Midbrain (tissue), 1 donor: Measurements from ENCODE around the gene APEH.
A peak's percentile ranks its signal among the peaks of the same experiment; 100 is the strongest.
"Not testable (repeated sequence)": the region's sequence is repeated elsewhere in the genome, so short reads cannot be mapped to it uniquely, and the experiment has no call there.

Experiments
- DNase-seq: peaks from one replicate; lab custom pipeline; 2025; lab: John Stamatoyannopoulos, UW

Gene APEH

GRCh38 chr3:49690856-49691255, 16.7 kb downstream of the APEH start:
- not testable (repeated sequence) for DNase-seq

- not testable (repeated sequence) for DNase-seq
Observed at GRCh38 chr3:49691481-49691880, 17.3 kb downstream of the APEH start.

GRCh38 chr3:49694409-49695070, 20.4 kb downstream of the APEH start:
- not testable (repeated sequence) for DNase-seq

DNA sequence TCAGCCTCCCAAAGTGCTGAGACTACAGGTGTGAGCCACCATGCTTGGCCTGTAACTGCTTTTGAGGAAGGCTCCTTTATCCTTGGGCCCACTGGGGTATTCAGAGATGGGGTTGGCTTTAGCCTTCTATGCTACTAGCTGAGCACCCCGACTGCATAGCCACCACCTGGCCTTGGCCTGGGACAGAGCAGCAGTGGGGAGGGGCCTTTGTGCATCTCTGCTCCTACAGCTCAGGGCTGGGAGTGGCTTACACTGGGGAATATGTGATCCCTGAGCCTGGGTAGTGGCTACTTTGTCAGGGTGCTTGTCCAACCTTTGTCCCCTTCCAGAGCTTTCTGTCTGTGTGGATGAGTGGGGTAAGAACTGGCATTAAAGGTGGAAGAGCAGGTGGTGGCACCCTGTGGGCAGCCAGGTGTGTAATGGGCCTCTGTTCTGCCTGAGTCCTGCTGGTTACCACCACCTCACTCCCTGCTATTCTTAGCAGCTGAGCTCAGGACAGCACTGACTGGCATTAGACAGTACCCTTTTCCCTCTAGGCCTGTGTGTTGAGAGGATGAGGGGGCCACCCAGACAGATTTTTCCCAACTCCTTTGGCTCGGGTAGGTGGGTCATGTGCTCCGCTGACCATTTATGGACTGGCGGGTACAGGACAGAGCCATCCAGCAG, 21.3 kb downstream of the APEH start:
- not testable (repeated sequence) for DNase-seq

DNA sequence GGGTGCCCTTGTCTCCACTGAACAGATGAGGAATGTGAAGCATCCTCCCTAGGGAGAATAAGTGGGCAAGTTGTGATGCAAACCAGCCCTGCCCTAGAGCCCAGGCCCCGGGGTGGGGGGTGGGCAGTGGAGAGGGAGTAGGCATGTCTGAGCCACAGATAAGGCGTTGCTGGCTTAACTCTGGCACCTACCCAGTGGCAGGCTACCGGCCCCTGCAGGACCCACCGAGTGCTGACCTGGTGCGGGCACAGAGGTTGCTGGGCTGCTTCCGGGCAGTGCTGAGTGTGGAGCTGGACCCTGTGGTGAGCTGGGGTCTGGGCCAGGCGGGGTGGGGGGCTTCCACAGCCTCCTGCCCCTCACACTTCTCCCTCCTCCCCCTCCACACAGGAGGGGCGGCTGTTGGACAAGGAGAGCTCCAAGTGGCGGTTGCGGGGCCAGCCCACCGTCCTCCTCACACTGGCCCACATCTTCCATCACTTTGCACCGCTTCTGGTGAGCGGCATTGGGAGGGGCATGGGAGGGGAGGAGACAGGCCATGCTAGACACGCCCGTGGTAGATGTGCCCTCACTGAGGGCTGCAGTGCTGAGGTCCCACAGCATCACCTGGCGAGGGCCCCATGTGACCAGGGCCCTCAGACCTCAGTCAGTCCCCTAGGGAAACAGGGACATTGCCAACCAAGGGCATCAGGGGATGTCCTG, 25.3 kb downstream of the APEH start:
- no peak for DNase-seq

DNA sequence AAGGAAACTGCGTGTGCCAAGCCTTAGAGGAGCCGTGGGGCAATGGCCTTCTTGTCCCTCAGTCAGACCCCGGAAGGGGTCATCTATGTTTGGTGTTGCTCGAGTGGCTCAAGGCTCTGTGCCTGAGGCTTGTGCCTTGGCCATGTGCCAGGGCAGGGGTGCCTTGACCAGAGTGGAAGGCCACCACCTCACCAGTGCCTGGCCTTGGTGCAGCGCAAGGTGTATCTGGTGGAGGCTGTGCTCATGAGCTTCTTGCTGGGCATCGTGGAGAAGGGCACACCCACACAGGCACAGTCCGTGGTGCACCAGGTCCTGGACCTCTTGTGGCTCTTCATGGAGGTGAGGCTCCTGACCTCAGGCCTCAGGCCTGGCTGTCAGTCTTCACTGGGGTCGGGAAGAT, 25.9 kb downstream of the APEH start:
- DNase-seq = no peak

DNA sequence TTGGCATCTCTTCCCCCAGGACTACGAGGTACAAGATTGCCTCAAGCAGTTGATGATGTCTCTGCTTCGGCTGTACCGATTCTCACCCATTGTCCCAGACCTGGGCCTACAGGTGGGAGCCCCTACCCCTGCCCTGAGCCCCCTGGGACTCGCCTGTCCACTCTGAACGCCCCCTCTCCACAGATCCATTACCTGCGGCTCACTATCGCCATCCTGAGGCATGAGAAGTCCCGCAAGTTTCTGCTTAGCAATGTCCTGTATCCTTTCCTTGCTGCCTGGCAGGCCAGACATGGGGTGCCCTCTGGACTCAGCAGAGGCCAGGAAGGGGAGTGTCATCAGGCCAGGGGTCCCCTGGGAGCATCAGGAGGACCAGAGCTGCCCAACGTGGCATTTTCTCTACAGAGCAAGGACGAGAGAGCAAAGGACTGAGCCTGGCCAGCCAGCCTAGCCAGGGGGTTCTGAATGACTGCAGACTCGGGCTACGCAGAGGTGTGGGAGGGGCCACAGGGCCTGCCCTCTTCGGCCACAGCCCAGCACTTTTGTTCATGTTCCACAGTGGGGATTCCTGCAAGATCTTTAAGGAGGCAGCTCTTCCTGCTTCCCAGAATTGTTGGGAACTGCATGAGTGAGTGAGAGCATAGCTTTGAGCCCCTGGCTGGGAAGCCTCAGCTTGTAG, 26.4 kb downstream of the APEH start:
- DNase-seq = no peak

DNA sequence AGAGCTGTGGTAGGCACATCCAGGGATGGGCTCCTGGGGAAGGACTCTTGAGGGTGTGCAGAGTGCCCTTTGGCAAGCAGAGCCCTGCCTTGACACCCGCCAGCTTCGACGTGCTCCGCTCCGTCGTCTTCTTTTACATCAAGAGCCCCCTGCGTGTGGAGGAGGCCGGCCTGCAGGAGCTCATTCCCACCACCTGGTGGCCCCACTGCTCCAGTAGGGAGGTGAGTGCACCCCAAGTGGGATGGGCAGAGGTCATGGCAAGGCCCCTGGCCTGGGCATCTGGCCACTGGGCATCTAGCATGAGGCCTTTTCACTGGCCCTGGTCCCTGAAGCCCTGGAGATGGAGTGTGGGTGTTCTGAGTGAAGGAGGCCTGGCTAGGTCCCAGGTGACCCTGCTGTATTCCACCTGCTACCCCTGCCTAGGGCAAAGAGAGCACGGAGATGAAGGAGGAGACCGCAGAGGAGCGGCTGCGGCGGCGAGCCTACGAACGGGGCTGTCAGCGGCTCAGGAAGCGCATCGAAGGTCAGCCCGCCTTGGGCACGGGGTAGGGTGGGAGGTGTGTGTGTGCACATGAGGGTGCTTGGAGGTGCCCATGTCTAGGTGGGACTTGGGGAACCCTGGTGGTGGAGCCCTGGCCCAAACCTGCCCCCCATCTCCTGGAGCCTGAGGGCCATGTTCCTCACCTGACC, 27.4 kb downstream of the APEH start:
- DNase-seq = no peak

DNA sequence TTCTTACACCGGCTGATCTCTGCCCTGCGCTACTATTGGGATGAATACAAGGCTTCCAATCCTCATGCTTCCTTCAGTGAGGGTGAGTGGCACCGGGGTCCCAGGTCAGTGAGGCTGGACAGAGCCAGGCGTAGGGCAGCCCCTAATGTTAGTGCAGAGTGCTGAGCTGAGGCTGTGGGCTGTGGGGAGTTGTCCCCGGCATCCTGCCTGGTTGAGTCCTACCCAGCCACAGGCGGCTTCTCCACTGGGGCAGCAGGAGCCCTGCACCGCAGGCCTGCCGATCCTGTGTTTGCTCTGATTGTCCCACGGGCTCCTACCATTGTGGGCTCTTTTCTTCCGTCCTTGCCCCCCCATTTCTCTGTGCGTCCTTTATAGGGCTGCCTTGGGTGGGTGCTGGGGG, 28.5 kb downstream of the APEH start:
- DNase-seq = no peak

GRCh38 chr3:49703443-49703927, 29.3 kb downstream of the APEH start:
- peak; percentile 30 for DNase-seq

GRCh38 chr3:49703956-49704355, 29.8 kb downstream of the APEH start:
- DNase-seq = no peak

GRCh38 chr3:49704629-49705028, 30.5 kb downstream of the APEH start:
- no peak for DNase-seq

- DNase-seq = no peak
Observed at GRCh38 chr3:49705390-49705960, 31.3 kb downstream of the APEH start.

GRCh38 chr3:49706456-49707112, 32.4 kb downstream of the APEH start:
- DNase-seq = no peak

DNA sequence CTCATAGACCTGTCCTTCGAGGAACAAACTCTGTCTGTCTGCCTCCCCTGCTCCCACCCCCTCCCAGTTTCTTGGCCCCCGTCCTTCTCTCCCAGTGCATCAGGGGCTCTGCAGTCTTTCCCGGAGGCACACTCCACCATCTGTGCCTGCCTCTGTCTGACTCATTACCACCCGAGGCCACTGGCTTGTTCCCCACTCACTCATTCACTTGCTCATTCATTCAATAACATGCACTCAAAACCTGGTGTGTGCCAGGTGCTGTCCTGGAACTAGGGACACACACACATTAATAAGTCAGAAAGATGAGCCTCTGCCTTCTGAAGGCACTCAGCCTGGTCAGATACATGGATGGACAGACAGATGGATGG, 32.9 kb downstream of the APEH start:
- DNase-seq = no peak

- no peak for DNase-seq
Observed at GRCh38 chr3:49709852-49710251, 35.7 kb downstream of the APEH start.

DNA sequence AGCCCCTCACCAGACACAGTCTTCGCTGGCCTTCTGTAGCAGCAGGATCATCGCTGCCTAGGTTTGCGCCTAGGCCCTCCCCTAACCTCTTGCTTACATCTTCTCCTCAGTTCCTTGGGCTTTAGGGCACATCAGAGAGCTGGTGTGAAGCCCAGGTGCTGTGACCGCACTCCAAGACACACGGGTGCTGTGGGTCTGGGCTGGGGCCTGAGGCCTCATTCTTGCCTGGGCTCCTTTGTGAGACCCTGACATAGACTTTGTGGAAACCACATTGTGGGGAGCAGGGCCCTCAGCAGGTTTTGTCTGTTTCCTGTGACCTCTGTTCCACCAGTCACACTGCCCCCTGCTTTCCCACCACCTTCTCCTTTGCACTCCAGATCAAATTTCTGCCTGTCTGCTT, 37.3 kb downstream of the APEH start:
- no peak for DNase-seq

- DNase-seq = no peak
Observed at GRCh38 chr3:49712166-49712565, 38.0 kb downstream of the APEH start.

DNA sequence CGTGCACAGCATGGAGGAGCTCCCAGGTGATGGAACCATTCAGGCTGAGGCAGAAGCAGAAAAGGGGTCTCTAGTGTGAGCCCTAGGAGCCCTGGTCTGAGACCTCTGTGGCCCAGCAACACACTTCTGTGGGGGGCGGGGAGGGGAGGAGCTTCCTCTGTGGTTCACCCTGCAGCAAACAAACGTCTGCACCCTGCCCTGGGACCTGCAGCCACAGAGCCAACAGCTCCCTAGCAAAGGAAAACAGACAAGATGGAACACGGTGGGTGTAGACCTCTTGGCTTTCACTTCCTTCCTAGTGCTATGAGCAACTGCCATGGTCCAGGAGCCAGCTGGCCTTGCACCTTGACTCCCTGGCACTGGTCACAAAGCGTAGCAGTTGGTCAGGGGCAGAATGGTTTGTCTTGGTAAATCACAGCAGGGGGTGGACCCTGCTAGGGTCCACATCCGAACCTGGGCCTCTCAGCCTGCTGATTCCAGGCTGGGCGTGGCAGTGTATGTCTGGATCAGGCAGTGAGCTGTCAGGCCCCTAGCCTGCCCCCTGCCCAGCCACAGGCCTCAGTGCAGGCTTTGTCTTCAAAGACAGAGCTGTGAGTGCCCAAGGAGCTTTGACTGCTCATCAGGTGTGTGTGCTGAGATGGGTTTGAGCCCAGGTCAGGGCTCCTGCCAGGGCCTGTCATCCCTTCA, 38.6 kb downstream of the APEH start:
- no peak for DNase-seq

DNA sequence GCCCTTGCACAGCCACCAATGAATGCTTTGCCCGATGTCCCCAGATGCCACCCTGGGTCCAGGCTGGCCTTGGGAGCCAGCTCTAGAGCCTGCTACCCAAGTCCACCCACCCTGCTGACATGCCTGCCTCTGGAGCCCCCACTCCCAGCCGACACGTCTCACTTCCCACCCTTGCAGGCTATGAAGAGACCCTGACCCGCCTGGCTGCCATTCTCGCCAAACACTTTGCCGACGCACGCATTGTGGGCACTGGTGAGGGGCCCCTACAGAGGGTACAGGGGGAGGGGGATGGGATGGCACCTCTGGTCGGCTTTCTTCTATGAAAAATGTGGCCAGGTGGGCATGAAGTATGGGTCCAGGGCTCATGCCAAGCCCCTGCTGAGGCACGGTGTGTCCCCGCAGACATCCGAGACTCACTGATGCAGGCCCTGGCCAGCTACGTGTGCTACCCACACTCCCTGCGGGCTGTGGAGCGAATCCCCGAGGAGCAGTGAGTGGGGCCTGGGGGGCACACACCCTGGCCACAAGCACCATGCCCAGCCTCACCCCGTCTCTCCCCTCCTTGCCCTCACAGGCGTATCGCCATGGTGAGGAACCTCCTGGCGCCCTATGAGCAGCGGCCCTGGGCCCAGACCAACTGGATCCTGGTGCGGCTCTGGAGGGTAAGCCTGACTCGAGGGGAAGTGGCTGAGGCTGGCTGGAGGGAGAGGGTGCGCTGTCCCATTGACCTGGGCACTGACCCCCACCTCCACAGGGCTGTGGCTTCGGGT, 39.4 kb downstream of the APEH start:
- DNase-seq = no peak
